ENCODE results near the gene CCL20.

GRCh38 chr2:227772932-227773331 is 40.7 kb upstream of the CCL20 start:
- TF ChIP-seq, protein P1, sequence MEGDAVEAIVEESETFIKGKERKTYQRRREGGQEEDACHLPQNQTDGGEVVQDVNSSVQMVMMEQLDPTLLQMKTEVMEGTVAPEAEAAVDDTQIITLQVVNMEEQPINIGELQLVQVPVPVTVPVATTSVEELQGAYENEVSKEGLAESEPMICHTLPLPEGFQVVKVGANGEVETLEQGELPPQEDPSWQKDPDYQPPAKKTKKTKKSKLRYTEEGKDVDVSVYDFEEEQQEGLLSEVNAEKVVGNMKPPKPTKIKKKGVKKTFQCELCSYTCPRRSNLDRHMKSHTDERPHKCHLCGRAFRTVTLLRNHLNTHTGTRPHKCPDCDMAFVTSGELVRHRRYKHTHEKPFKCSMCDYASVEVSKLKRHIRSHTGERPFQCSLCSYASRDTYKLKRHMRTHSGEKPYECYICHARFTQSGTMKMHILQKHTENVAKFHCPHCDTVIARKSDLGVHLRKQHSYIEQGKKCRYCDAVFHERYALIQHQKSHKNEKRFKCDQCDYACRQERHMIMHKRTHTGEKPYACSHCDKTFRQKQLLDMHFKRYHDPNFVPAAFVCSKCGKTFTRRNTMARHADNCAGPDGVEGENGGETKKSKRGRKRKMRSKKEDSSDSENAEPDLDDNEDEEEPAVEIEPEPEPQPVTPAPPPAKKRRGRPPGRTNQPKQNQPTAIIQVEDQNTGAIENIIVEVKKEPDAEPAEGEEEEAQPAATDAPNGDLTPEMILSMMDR (IDR thresholded peaks at IDR 0.05) = no peak
- no peak for TF ChIP-seq POLR2A (IDR thresholded peaks at IDR 0.05)
